Heart left ventricle (tissue), 13 donors: ENCODE measurements around the gene TNFAIP1.

ENCODE experiments used
- CTCF ChIP-seq, 12 donors: fragments of 200-600 bp; sonication (generic) in 4 of 12; IDR thresholded peaks; one replicate each; pipeline versions ENCODE4 v1.5.0 to v1.8.0; 2018 to 2022; ENCODE audit warnings: antibody characterized with exemption in 12 of 12, mild to moderate bottlenecking in 5 of 12
- POLR2A ChIP-seq, 2 donors: fragments of 450-650 bp; IDR thresholded peaks; one replicate each; pipeline ENCODE4 v1.6.1; 2017; ENCODE audit warnings: antibody characterized with exemption in 2 of 2, mild to moderate bottlenecking in 2 of 2, moderate library complexity in 2 of 2
- donor health status: ischemic (EF 13 %, LVEDD 7.1; RV severe dilation, severe dysfunction).
- donor health status: DM: no; HTN: yes; CAD: no.
- donor health status: DM: no; HTN: no; CAD: no.
- donor health status: ischemic (EF 25% LVEDD 6.9; RV normal size, moderate dysfunction).
- donor health status: ischemic (EF 25% LVEDD 5.7; RV mildly dilated, moderate dysfunction).
- donor health status: ischemic (EF 35%, LVEDD 5.7; RV mildly dilated, moderate dysfunction).
- donor health status: nonischemic (EF 11% LVEDD 7.7; RV severe dilation, severe dysfunction).
- donor health status: DM: yes; HTN: yes; CAD: no.
- donor health status: PGD.
- donor health status: ischemic (EF 29% LVEDD 5.4; RV normal size, mild dysfunction).
- donor health status: nonischemic (EF 23%, LVEDD 6.1; RV moderate dilation, normal function).

GRCh38 chr17:28293994-28294393 lies 41.6 kb upstream of the TNFAIP1 start:
- TF ChIP-seq POLR2A (IDR thresholded peaks at IDR 0.05): no peak
- TF ChIP-seq CTCF (IDR thresholded peaks at IDR 0.05): no peak
